Measurements from ENCODE around the gene ASPN.

Gene ASPN

GRCh38 chr9:92408747-92409478 is 73.4 kb downstream of the ASPN start:
- no peak for DNase-seq

- no peak for DNase-seq
These were observed 74.5 kb downstream of the ASPN start for GRCh38 chr9:92407818-92408217.

- DNase-seq, result peak; percentile 84 to 90 (median 86)
These were observed 75.8 kb downstream of the ASPN start for GRCh38 chr9:92406477-92406876.
